HG03442 (cell line): Measurements from ENCODE around the gene TAB3.

Experiments
- ATAC-seq: cut with Tn5 transposase; IDR thresholded peaks from one replicate; pipeline ENCODE4 v1.9.1; 2021; ENCODE audit warnings: mild to moderate bottlenecking, moderate library complexity; ENCODE audit not compliant: unreplicated experiment

The TAB3 gene

DNA sequence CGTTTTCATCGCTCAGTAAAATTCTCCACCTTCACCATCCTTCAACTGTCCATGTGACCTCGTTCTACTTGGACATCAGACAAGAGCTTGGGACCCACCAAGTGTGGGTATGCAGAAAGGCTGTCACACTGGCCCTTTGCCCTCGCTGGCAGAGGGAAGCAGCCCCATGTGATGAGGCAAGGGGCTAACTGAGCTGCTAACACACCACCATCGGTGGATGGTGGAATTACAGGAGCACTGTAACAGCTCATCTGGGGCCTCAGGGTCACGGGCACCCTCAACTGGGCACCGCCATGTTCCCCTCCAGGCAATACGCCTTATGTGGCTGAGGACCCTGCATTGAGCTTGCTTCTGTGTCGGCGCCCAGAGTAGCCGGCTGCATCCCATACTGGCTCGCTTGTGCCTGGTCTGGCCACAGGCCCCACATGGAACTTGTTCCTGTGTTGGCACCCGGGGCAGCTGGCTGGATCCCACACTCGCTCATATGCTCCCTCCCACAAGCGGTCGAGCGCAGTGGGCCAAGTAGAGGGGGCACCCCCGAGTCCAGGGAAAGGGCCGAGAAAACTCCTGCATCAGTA is 109.5 kb downstream of the TAB3 start:
- ATAC-seq: no peak

DNA sequence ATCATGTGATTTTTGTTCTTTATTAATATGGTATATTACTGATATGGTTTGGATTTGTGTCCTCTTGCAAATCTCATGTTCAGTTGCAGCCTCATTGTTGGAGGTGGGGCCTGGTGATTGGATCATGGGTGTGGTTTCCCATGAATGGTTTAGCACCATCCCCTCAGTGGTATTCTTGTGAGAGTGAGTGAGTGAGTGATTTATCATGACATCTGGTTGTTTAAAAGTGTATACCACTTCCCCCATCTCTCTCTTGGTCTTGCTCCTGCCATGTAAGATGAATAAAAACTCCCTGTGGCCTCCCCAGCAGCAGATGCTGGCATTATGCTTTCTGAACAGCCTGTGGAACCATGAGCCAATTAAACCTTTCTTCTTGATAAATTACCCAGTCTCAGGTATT is 111.5 kb downstream of the TAB3 start:
- ATAC-seq: no peak
